Measurements from ENCODE around the gene ZNF473. TPM values are rescaled to one million over a fixed set of nuclear protein-coding genes. Genes with fewer than 3 reads are reported as not detected.

Gene ZNF473
- total RNA-seq, 1 experiment from 2014 or later: 19.0 TPM

DNA sequence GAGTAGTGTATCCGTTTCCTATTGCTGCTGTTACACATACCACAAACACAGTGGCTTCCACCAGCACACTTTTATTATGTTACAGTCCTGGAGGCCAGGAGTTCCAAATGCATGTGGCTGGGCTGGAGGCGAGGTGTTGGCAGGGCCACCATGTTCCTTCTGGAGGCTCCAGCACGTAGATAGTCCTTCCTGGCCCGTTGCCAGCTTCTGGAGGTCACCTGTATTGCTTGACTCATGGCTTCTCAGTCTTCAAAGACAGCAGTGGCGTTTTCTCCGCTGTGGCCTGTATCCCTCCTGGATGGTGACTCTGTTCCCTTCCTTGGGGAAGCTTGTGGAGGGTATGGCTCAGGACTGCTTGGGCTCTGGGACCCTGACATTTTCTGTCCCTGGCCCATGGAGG, 15.2 kb downstream of the ZNF473 start:
- Histone ChIP-seq H3K23ac (ENCODE audit: insufficient read length, low read depth, low read length) (no peak overlapping the region), H3K79me2 (ENCODE audit: insufficient read depth, low read length) (no peaks in the 10 kb centered on the region), H2BK20ac (ENCODE audit: low read depth, low read length, poor library complexity, severe bottlenecking) (no peak overlapping the region), H4K8ac (replicated peaks; ENCODE audit: insufficient read length, low read depth, low read length) (no peak overlapping the region), H2BK5ac (ENCODE audit: insufficient read length, low read length) (no peak overlapping the region), H3T11ph (ENCODE audit: low read length) (no peak overlapping the region), H2AK5ac (ENCODE audit: insufficient read length, low read length) (no peak overlapping the region), H2BK120ac (ENCODE audit: low read depth, low read length, poor library complexity, severe bottlenecking) (no peak overlapping the region), H4K20me1 (ENCODE audit: control insufficient read depth, insufficient read depth, insufficient read length) (no peaks in the 10 kb centered on the region), H4K91ac (ENCODE audit: insufficient read length, low read depth, low read length) (no peak overlapping the region), H3K4me2 (ENCODE audit: insufficient read depth, insufficient read length, low read length) (no peak overlapping the region), H3K4ac (ENCODE audit: low read depth, low read length) (no peak overlapping the region), H3K79me1 (ENCODE audit: insufficient read depth, low read depth, low read length, poor library complexity, severe bottlenecking) (no peaks in the 10 kb centered on the region), H4K5ac (ENCODE audit: insufficient read length, low read depth, low read length) (no peak overlapping the region), H3K14ac (ENCODE audit: insufficient read depth, low read length) (no peak overlapping the region), H3K4me1 (ENCODE audit: insufficient read depth, low read length) (no peaks in the 10 kb centered on the region), H3K18ac (ENCODE audit: insufficient read length, low read depth, low read length) (no peak overlapping the region), H3K27me3 (ENCODE audit: insufficient read depth, low read length) (no peaks in the 10 kb centered on the region), H3K9me3 (ENCODE audit: control insufficient read depth, low read depth, low read length) (peaks cover 41% of the 10 kb centered on the region), H2BK12ac (ENCODE audit: insufficient read length, low read depth, low read length) (no peak overlapping the region), H2BK15ac (ENCODE audit: low read depth, low read length) (no peak overlapping the region), H3K56ac (ENCODE audit: insufficient read length, low read depth, low read length) (no peak overlapping the region), H3K9ac (ENCODE audit: extremely low read depth, insufficient read length, low read length) (no peak overlapping the region), H2AFZ (ENCODE audit: low read length) (no peak overlapping the region), H3K27ac (ENCODE audit: insufficient read length, low read depth, low read length) (no peak overlapping the region), H3K23me2 (ENCODE audit: insufficient read length, low read depth, low read length, poor library complexity, severe bottlenecking) (no peaks in the 10 kb centered on the region)
- H3K36me3 Mint-ChIP-seq (ENCODE audit: insufficient read depth in 1 of 3, low read depth in 3 of 3): peaks cover 83 to 89% (median 85%) of the 10 kb centered on the region in 3 experiments
- peaks cover 43% of the 10 kb centered on the region in 2 experiments for H3K9me3 Mint-ChIP-seq
- no peak overlapping the region for H3K4me3 Mint-ChIP-seq
- TF ChIP-seq, protein P1, sequence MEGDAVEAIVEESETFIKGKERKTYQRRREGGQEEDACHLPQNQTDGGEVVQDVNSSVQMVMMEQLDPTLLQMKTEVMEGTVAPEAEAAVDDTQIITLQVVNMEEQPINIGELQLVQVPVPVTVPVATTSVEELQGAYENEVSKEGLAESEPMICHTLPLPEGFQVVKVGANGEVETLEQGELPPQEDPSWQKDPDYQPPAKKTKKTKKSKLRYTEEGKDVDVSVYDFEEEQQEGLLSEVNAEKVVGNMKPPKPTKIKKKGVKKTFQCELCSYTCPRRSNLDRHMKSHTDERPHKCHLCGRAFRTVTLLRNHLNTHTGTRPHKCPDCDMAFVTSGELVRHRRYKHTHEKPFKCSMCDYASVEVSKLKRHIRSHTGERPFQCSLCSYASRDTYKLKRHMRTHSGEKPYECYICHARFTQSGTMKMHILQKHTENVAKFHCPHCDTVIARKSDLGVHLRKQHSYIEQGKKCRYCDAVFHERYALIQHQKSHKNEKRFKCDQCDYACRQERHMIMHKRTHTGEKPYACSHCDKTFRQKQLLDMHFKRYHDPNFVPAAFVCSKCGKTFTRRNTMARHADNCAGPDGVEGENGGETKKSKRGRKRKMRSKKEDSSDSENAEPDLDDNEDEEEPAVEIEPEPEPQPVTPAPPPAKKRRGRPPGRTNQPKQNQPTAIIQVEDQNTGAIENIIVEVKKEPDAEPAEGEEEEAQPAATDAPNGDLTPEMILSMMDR (conservative IDR thresholded peaks at IDR 0.05): no peak
- no peak for DNase-seq
- WGBS (ENCODE audit: extremely low coverage, insufficient read length, low lambda C conversion rate): no CpG with 5 or more reads among the region's 6 CpGs
- no peak overlapping the region; a peak in 1 of 7 replicates for H3K27ac Mint-ChIP-seq
- H3K4me1 Mint-ChIP-seq: no peaks in the 10 kb centered on the region
- peaks cover 6% of the 10 kb centered on the region for H3K27me3 Mint-ChIP-seq (ENCODE audit: low read depth)
